Hematopoietic multipotent progenitor cell treated with erythropoietin and hydrocortisone succinate and interleukin-3 and kit ligand, for 17 days (in vitro differentiated cells): Measurements from ENCODE around the gene NDEL1.

Source experiments
- DNase-seq: peaks from one replicate; pipeline ENCODE4 v3.0.0-alpha.2; 2015; ENCODE audit warnings: low spot score

Gene NDEL1

DNA sequence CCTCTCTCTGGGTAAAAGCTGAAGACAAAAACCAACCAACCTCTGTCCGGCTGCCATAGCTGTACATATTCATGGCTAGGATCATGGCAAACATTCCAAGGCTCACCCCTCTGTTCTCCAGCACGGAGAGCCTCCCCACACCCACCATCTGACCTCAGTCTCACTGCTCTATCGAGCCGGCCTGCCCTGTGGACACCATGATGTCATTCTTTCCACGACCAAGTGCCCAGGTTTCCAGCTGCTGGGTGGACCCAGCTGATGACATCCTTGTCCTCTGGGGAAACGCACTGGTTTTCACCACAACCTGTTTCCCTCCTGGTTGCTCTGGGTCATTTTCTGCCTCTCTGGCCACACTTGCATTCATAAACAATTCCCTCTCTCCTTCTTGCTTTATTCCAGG, 67.7 kb downstream of the NDEL1 start:
- DNase-seq, result no peak

- no peak for DNase-seq
Measured at GRCh38 chr17:8503807-8504206, 68.1 kb downstream of the NDEL1 start.

- no peak for DNase-seq
Measured at GRCh38 chr17:8504460-8505207, 69.0 kb downstream of the NDEL1 start.

DNA sequence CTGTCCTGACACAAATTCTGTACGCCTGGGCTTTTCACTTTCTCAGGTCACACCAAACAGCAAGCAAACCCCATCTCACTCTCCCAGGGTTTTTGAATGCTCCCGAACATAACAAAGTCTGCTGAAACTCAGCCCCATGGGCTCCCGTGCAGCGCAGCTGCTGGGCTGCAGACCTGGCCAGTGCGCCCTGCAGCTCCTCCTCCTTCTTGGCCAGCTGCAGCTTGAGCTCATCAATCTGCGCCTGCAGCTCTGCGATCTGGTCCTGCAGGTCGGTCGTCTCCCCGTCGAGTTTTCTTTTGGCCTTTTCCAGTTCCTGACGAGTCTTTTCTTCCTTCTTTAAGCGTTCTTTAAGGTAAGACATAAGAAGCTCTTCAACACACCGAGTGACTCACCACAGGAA, 70.5 kb downstream of the NDEL1 start:
- DNase-seq, result no peak

DNA sequence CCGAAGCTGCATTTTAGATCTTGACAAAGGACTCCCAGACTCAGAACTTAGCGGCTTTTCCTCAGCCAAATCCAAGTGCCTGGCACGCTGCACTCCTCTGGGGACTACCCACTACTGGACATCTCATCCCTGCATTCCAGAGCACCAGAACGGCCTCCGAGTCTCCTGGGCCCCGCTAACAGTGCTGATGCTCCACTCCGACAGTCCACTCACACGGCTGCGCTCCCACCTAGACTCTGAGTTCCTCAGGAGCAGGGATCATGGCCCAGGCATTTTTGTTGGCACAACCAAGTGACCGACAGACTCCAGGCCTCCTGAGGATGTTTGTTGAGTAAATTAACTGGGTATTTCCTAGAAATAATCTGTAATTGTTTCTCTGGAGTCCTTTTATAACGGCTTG, 79.1 kb downstream of the NDEL1 start:
- no peak for DNase-seq
